SK-N-SH treated with all-trans-retinoic acid at 6 μM for 48 hours (cell line): ENCODE measurements around the gene SMIM15.
A peak's percentile ranks its signal among the peaks of the same experiment; 100 is the strongest.

Source experiments
- ATAC-seq: fragments of 200-7000 bp; cut with Tn5 transposase; 3 replicates; pipeline ENCODE4 v1.9.1; 2020; ENCODE audit warnings: mild to moderate bottlenecking, moderate library complexity
- ARNTL ChIP-seq: fragments of 450-650 bp; formaldehyde crosslinking; IDR thresholded peaks from 2 replicates; pipeline ENCODE4 v1.5.0; 2020; ENCODE audit warnings: low read depth, mild to moderate bottlenecking, moderate library complexity, borderline replicate concordance
- BACH2 ChIP-seq: fragments of 250-450 bp; sonication (Bioruptor Pico); IDR thresholded peaks from 2 replicates; pipeline ENCODE4 v1.9.0; 2021; ENCODE audit warnings: mild to moderate bottlenecking, borderline replicate concordance
- CSDC2 ChIP-seq: fragments of 250-450 bp; sonication (Bioruptor Pico); IDR thresholded peaks from 2 replicates; pipeline ENCODE4 v1.5.0; 2020; ENCODE audit warnings: mild to moderate bottlenecking, moderate library complexity
- ESRRG ChIP-seq: fragments of 250-450 bp; sonication (Bioruptor Pico); IDR thresholded peaks from 2 replicates; pipeline ENCODE4 v1.6.1; 2021; ENCODE audit warnings: mild to moderate bottlenecking
- GLIS3 ChIP-seq: fragments of 250-450 bp; sonication (Bioruptor Pico); IDR thresholded peaks from 2 replicates; pipeline ENCODE4 v1.5.0; 2020; ENCODE audit warnings: mild to moderate bottlenecking, moderate library complexity
- ISL1 ChIP-seq: fragments of 250-450 bp; sonication (Bioruptor Pico); IDR thresholded peaks from 2 replicates; pipeline ENCODE4 v2.1.2; 2022; ENCODE audit warnings: mild to moderate bottlenecking, moderate library complexity
- OSR1 ChIP-seq: fragments of 250-450 bp; sonication (Bioruptor Pico); IDR thresholded peaks from 2 replicates; pipeline ENCODE4 v1.8.0; 2022; ENCODE audit warnings: moderate library complexity, mild to moderate bottlenecking, inconsistent platforms
- PPARA ChIP-seq: fragments of 250-450 bp; sonication (Bioruptor Pico); IDR thresholded peaks from 2 replicates; pipeline ENCODE4 v1.5.0; 2020; ENCODE audit warnings: mild to moderate bottlenecking, borderline replicate concordance
- SNAI2 ChIP-seq: fragments of 250-450 bp; sonication (Bioruptor Pico); IDR thresholded peaks from 2 replicates; pipeline ENCODE4 v1.5.0; 2020; ENCODE audit warnings: mild to moderate bottlenecking, moderate library complexity
- TCF4 ChIP-seq: fragments of 250-450 bp; sonication (Bioruptor Pico); IDR thresholded peaks from 2 replicates; pipeline ENCODE4 v1.8.0; 2021; ENCODE audit warnings: mild to moderate bottlenecking, moderate library complexity, borderline replicate concordance
- ZFP3 ChIP-seq: fragments of 250-450 bp; sonication (Bioruptor Pico); IDR thresholded peaks from 2 replicates; pipeline ENCODE4 v1.5.0; 2020; ENCODE audit warnings: mild to moderate bottlenecking, moderate library complexity
- ZFP30 ChIP-seq: fragments of 450-650 bp; formaldehyde crosslinking; IDR thresholded peaks from 2 replicates; pipeline ENCODE4 v1.5.0; 2022; ENCODE audit warnings: mild to moderate bottlenecking, moderate library complexity
- ZNF565 ChIP-seq: fragments of 450-650 bp; formaldehyde crosslinking; conservative IDR thresholded peaks from 2 replicates; pipeline ENCODE4 v1.5.0; 2020; ENCODE audit warnings: low read depth, mild to moderate bottlenecking, moderate library complexity
- ZNF70 ChIP-seq: fragments of 450-650 bp; formaldehyde crosslinking; IDR thresholded peaks from 2 replicates; pipeline ENCODE4 v1.5.0; 2020; ENCODE audit warnings: mild to moderate bottlenecking, moderate library complexity
- ZNF8 ChIP-seq: fragments of 450-650 bp; formaldehyde crosslinking; IDR thresholded peaks from 2 replicates; pipeline ENCODE4 v1.5.0; 2020; ENCODE audit warnings: mild to moderate bottlenecking, moderate library complexity
- TF ChIP-seq, protein P1 (sequence below): fragments of 250-450 bp; sonication (Bioruptor Pico); IDR thresholded peaks from 2 replicates; pipeline ENCODE4 v1.8.0; 2021; ENCODE audit warnings: low read depth, mild to moderate bottlenecking, moderate library complexity, borderline replicate concordance
- TF ChIP-seq, protein P2 (sequence below): fragments of 250-450 bp; sonication (Bioruptor Pico); IDR thresholded peaks from 2 replicates; pipeline ENCODE4 v1.5.1; 2021; ENCODE audit warnings: mild to moderate bottlenecking, moderate library complexity
- TF ChIP-seq, protein P3 (sequence below): fragments of 250-450 bp; sonication (Bioruptor Pico); IDR thresholded peaks from 2 replicates; pipeline ENCODE4 v1.5.1; 2020; ENCODE audit warnings: low read depth, mild to moderate bottlenecking, moderate library complexity
- TF ChIP-seq, protein P4 (sequence below): fragments of 250-450 bp; sonication (Bioruptor Pico); IDR thresholded peaks from 2 replicates; pipeline ENCODE4 v1.8.0; 2020; ENCODE audit warnings: mild to moderate bottlenecking, moderate library complexity, borderline replicate concordance
- TF ChIP-seq, protein P5 (sequence below): fragments of 250-450 bp; sonication (Bioruptor Pico); IDR thresholded peaks from 2 replicates; pipeline ENCODE4 v1.5.0; 2020; ENCODE audit warnings: mild to moderate bottlenecking, moderate library complexity

The SMIM15 gene

DNA sequence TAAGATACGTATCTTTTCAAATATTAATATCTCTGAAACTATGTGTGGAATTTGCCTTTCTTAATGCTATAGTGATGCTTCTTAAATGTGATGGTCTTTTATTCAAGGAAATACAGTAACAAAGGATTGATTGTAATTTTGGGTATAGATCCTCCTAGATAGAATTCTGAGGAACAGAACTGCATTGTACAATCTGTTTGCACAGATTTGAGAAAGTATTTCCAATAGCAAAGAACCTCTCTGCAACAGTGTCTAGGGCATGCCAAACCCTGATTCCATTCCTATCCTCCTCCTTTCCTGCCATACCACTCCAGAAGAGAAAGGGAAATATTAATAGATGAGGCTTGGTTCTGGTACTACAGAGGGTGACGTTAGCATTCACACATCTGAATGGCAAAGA is 10.4 kb downstream of the SMIM15 start:
- TF ChIP-seq, protein P1, sequence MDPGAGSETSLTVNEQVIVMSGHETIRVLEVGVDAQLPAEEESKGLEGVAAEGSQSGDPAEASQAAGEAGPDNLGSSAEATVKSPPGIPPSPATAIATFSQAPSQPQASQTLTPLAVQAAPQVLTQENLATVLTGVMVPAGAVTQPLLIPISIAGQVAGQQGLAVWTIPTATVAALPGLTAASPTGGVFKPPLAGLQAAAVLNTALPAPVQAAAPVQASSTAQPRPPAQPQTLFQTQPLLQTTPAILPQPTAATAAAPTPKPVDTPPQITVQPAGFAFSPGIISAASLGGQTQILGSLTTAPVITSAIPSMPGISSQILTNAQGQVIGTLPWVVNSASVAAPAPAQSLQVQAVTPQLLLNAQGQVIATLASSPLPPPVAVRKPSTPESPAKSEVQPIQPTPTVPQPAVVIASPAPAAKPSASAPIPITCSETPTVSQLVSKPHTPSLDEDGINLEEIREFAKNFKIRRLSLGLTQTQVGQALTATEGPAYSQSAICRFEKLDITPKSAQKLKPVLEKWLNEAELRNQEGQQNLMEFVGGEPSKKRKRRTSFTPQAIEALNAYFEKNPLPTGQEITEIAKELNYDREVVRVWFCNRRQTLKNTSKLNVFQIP (CRISPR knock-in tag), result no peak
- TF ChIP-seq, protein P2, sequence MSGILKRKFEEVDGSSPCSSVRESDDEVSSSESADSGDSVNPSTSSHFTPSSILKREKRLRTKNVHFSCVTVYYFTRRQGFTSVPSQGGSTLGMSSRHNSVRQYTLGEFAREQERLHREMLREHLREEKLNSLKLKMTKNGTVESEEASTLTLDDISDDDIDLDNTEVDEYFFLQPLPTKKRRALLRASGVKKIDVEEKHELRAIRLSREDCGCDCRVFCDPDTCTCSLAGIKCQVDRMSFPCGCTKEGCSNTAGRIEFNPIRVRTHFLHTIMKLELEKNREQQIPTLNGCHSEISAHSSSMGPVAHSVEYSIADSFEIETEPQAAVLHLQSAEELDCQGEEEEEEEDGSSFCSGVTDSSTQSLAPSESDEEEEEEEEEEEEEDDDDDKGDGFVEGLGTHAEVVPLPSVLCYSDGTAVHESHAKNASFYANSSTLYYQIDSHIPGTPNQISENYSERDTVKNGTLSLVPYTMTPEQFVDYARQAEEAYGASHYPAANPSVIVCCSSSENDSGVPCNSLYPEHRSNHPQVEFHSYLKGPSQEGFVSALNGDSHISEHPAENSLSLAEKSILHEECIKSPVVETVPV, result no peak
- TF ChIP-seq ZFP30 (CRISPR knock-in tag), result peak; percentile 67
- no peak for TF ChIP-seq CSDC2 (CRISPR knock-in tag)
- no peak for TF ChIP-seq TCF4
- TF ChIP-seq, protein P3, sequence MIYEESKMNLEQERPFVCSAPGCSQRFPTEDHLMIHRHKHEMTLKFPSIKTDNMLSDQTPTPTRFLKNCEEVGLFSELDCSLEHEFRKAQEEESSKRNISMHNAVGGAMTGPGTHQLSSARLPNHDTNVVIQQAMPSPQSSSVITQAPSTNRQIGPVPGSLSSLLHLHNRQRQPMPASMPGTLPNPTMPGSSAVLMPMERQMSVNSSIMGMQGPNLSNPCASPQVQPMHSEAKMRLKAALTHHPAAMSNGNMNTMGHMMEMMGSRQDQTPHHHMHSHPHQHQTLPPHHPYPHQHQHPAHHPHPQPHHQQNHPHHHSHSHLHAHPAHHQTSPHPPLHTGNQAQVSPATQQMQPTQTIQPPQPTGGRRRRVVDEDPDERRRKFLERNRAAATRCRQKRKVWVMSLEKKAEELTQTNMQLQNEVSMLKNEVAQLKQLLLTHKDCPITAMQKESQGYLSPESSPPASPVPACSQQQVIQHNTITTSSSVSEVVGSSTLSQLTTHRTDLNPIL (CRISPR knock-in tag), result no peak
- TF ChIP-seq SNAI2 (CRISPR knock-in tag), result no peak
- TF ChIP-seq OSR1 (CRISPR knock-in tag), result no peak
- ATAC-seq, result no peak

DNA sequence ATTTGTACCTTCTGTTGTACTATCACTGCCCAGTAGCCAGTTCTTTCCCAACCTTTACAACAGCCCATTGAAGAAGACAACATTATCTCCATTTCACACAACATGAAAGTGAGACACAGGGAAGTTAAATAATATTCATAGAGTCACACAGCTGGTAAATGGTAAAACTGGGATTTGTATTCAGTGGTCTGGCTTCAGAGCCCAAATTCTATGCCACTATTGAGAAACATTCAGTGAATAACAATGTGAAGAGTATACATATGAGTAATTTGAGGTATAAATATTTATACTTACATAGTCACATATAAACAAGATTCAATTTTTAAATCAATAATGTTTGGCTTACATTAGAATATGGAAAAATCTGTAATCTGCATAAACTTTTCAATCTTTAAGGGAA is 13.8 kb downstream of the SMIM15 start:
- TF ChIP-seq ESRRG (CRISPR knock-in tag), result no peak
- no peak for TF ChIP-seq GLIS3 (CRISPR knock-in tag)
- TF ChIP-seq, protein P1 (CRISPR knock-in tag), result no peak
- TF ChIP-seq ISL1 (CRISPR knock-in tag), result no peak
- TF ChIP-seq, protein P3 (CRISPR knock-in tag), result no peak
- TF ChIP-seq, protein P4, sequence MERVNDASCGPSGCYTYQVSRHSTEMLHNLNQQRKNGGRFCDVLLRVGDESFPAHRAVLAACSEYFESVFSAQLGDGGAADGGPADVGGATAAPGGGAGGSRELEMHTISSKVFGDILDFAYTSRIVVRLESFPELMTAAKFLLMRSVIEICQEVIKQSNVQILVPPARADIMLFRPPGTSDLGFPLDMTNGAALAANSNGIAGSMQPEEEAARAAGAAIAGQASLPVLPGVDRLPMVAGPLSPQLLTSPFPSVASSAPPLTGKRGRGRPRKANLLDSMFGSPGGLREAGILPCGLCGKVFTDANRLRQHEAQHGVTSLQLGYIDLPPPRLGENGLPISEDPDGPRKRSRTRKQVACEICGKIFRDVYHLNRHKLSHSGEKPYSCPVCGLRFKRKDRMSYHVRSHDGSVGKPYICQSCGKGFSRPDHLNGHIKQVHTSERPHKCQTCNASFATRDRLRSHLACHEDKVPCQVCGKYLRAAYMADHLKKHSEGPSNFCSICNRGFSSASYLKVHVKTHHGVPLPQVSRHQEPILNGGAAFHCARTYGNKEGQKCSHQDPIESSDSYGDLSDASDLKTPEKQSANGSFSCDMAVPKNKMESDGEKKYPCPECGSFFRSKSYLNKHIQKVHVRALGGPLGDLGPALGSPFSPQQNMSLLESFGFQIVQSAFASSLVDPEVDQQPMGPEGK (CRISPR knock-in tag), result no peak
- no peak for TF ChIP-seq ARNTL (CRISPR knock-in tag)
- no peak for TF ChIP-seq ZFP3 (CRISPR knock-in tag)
- TF ChIP-seq, protein P2, result no peak
- TF ChIP-seq ZNF8 (CRISPR knock-in tag), result no peak
- no peak for TF ChIP-seq TCF4
- TF ChIP-seq ZNF70 (CRISPR knock-in tag), result no peak
- no peak for TF ChIP-seq BACH2 (CRISPR knock-in tag)
- no peak for ATAC-seq

DNA sequence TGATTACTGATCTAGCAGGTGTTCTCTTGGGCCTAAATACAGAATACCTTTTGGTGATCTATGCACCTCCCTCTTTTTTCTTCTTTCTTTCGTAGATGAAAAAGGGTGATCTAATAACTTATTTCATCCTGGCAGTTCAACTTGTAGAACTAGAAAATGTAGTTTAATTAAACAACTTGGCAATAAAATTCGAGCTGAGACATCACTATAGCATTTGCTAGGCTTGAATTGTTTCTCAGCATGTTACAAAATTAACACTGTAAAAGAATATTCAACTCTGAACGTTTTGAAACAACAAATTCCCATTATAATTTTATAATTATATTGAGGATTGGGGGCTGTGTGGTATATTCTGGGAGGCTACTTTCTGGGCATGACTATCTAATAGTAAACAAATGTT is 19.5 kb downstream of the SMIM15 start:
- ATAC-seq, result no peak
- TF ChIP-seq OSR1 (CRISPR knock-in tag), result no peak
- no peak for TF ChIP-seq GLIS3 (CRISPR knock-in tag)
- TF ChIP-seq BACH2 (CRISPR knock-in tag), result no peak
- TF ChIP-seq, protein P5, sequence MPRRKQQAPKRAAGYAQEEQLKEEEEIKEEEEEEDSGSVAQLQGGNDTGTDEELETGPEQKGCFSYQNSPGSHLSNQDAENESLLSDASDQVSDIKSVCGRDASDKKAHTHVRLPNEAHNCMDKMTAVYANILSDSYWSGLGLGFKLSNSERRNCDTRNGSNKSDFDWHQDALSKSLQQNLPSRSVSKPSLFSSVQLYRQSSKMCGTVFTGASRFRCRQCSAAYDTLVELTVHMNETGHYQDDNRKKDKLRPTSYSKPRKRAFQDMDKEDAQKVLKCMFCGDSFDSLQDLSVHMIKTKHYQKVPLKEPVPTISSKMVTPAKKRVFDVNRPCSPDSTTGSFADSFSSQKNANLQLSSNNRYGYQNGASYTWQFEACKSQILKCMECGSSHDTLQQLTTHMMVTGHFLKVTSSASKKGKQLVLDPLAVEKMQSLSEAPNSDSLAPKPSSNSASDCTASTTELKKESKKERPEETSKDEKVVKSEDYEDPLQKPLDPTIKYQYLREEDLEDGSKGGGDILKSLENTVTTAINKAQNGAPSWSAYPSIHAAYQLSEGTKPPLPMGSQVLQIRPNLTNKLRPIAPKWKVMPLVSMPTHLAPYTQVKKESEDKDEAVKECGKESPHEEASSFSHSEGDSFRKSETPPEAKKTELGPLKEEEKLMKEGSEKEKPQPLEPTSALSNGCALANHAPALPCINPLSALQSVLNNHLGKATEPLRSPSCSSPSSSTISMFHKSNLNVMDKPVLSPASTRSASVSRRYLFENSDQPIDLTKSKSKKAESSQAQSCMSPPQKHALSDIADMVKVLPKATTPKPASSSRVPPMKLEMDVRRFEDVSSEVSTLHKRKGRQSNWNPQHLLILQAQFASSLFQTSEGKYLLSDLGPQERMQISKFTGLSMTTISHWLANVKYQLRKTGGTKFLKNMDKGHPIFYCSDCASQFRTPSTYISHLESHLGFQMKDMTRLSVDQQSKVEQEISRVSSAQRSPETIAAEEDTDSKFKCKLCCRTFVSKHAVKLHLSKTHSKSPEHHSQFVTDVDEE (CRISPR knock-in tag), result no peak
- no peak for TF ChIP-seq SNAI2 (CRISPR knock-in tag)
- no peak for TF ChIP-seq ZNF70 (CRISPR knock-in tag)
- no peak for TF ChIP-seq ZNF565 (CRISPR knock-in tag)
- no peak for TF ChIP-seq PPARA (CRISPR knock-in tag)
- TF ChIP-seq, protein P4 (CRISPR knock-in tag), result no peak
